Liver (tissue), 9 donors: ENCODE measurements around the gene TMEM175. TPM values are rescaled to one million over a fixed set of nuclear protein-coding genes. Genes with fewer than 3 reads are reported as not detected.

Experiments used
- DNase-seq: peaks from one replicate; pipeline ENCODE4 v3.0.0-alpha.2; 2017; ENCODE audit warnings: low spot score
- H3K27ac ChIP-seq, 2 donors: one replicate each; pipeline ENCODE4 v1.7.0; 2013; ENCODE audit warnings: inconsistent platforms in 2 of 2, low read length in 2 of 2, control low read depth in 1 of 2, low read depth in 1 of 2, mild to moderate bottlenecking in 1 of 2
- H3K27me3 ChIP-seq, 4 donors: one replicate each; pipeline versions ENCODE4 v1.6.1 to v1.7.0; 2013; ENCODE audit warnings: low read length in 3 of 4, inconsistent platforms in 1 of 4, mild to moderate bottlenecking in 1 of 4, moderate library complexity in 1 of 4; ENCODE audit not compliant: control insufficient read depth in 4 of 4, insufficient read depth in 4 of 4
- H3K36me3 ChIP-seq, 4 donors: one replicate each; pipeline versions ENCODE4 v1.6.1 to v1.7.0; 2013; ENCODE audit warnings: low read length in 3 of 4, mild to moderate bottlenecking in 3 of 4, low read depth in 1 of 4, moderate library complexity in 1 of 4; ENCODE audit not compliant: control insufficient read depth in 4 of 4, insufficient read depth in 3 of 4
- H3K4me1 ChIP-seq, 4 donors: one replicate each; pipeline versions ENCODE4 v1.6.1 to v1.7.0; 2013; ENCODE audit warnings: low read length in 3 of 4, mild to moderate bottlenecking in 3 of 4, moderate library complexity in 1 of 4; ENCODE audit not compliant: control insufficient read depth in 4 of 4, insufficient read depth in 4 of 4
- H3K4me3 ChIP-seq, 3 donors: one replicate each; pipeline versions ENCODE4 v1.6.1 to v1.7.0; 2013; ENCODE audit warnings: low read length in 3 of 3, control low read depth in 1 of 3, low read depth in 1 of 3, mild to moderate bottlenecking in 1 of 3
- H3K9ac ChIP-seq, 2 donors: one replicate each; pipeline ENCODE4 v1.7.0; 2013; ENCODE audit warnings: low read length in 2 of 2, mild to moderate bottlenecking in 2 of 2, moderate library complexity in 2 of 2, control low read depth in 1 of 2, low read depth in 1 of 2
- H3K9me3 ChIP-seq, 4 donors: one replicate each; pipeline versions ENCODE4 v1.6.1 to v1.7.0; 2013; ENCODE audit warnings: low read length in 3 of 4; ENCODE audit not compliant: control insufficient read depth in 4 of 4
- EGR1 ChIP-seq, 2 donors: IDR thresholded peaks; 2 replicates each; pipeline ENCODE4 v1.6.1; 2016 to 2018; ENCODE audit warnings: antibody characterized with exemption in 2 of 2, low read depth in 2 of 2
- FOXA1 ChIP-seq: IDR thresholded peaks from 2 replicates; pipeline ENCODE4 v1.6.1; 2016; ENCODE audit warnings: antibody characterized with exemption
- GABPA ChIP-seq, 2 donors: IDR thresholded peaks in 1 of 2; conservative IDR thresholded peaks in 1 of 2; 2 replicates each; pipeline ENCODE4 v1.6.1; 2016; ENCODE audit warnings: antibody characterized with exemption in 2 of 2, mild to moderate bottlenecking in 1 of 2, moderate library complexity in 1 of 2
- HNF4A ChIP-seq, 2 donors: conservative IDR thresholded peaks; 2 replicates each; pipeline ENCODE4 v1.6.1; 2016; ENCODE audit warnings: antibody characterized with exemption in 2 of 2, mild to moderate bottlenecking in 2 of 2
- JUND ChIP-seq, 2 donors: IDR thresholded peaks; 2 replicates each; pipeline ENCODE4 v1.6.1; 2016; ENCODE audit warnings: antibody characterized with exemption in 2 of 2
- NR2F2 ChIP-seq: IDR thresholded peaks from 2 replicates; pipeline ENCODE4 v1.6.1; 2016; ENCODE audit warnings: antibody characterized with exemption
- RAD21 ChIP-seq, 2 donors: IDR thresholded peaks; 2 replicates each; pipeline ENCODE4 v1.6.1; 2016; ENCODE audit warnings: antibody characterized with exemption in 2 of 2, mild to moderate bottlenecking in 2 of 2
- RXRA ChIP-seq, 2 donors: IDR thresholded peaks; 2 replicates each; pipeline ENCODE4 v1.6.1; 2017 to 2018; ENCODE audit warnings: antibody characterized with exemption in 2 of 2, mild to moderate bottlenecking in 1 of 2
- SP1 ChIP-seq: IDR thresholded peaks from 2 replicates; pipeline ENCODE4 v1.6.1; 2018; ENCODE audit warnings: antibody characterized with exemption, mild to moderate bottlenecking
- YY1 ChIP-seq: IDR thresholded peaks from 2 replicates; pipeline ENCODE4 v1.6.1; 2016; ENCODE audit warnings: antibody characterized with exemption, mild to moderate bottlenecking
- WGBS: extraction: QIAGEN DNeasy Blood & Tissue Kit; methylation state at CpG from one replicate; pipeline ENCODE4 v1.1.7; 2013; 5-methylcytosine and 5-hydroxymethylcytosine counted together
- polyA plus RNA-seq, 2 donors: library from polyadenylated mRNA; stranded (reverse) in 1 of 2; unstranded in 1 of 2; fragments of 200-250 nt in 1 of 2; fragments of >200 nt in 1 of 2; fragmentation: Nextera tagmentation in 1 of 2; extraction: Ambion mirVana in 1 of 2; gene quantifications; one replicate each; pipeline versions ENCODE4 v1.2.1 to v1.2.3, GENCODE V29; 2013 to 2015
- total RNA-seq, 2 donors: library from RNA; depleted of rRNA; stranded (reverse); fragments of >200 nt; gene quantifications; one replicate each; pipeline ENCODE4 v1.2.3, GENCODE V29; 2014
- TF ChIP-seq, protein P1 (sequence below): IDR thresholded peaks from 2 replicates; pipeline ENCODE4 v1.6.1; 2016; ENCODE audit warnings: antibody characterized with exemption
- TF ChIP-seq, protein P2 (sequence below): IDR thresholded peaks from 2 replicates; pipeline ENCODE4 v1.6.1; 2016; ENCODE audit warnings: antibody characterized with exemption
- TF ChIP-seq, protein P3 (sequence below): fragments of 150-350 bp; IDR thresholded peaks from 2 replicates; pipeline ENCODE4 v1.5.1; 2017; ENCODE audit warnings: improper control_type of control experiment, low read depth, low read length; ENCODE audit not compliant: missing input control
- TF ChIP-seq, protein P4 (sequence below): IDR thresholded peaks from 2 replicates; pipeline ENCODE4 v1.6.1; 2016; ENCODE audit warnings: antibody characterized with exemption
- donor health status: healthy.
- donor health status: healthy.
- donor health status: healthy.
- donor health status: healthy.
- donor health status: healthy.

Gene TMEM175
- total and polyA plus RNA-seq, 4 donors = 18.6 to 26.3 (median 25.5) TPM

DNA sequence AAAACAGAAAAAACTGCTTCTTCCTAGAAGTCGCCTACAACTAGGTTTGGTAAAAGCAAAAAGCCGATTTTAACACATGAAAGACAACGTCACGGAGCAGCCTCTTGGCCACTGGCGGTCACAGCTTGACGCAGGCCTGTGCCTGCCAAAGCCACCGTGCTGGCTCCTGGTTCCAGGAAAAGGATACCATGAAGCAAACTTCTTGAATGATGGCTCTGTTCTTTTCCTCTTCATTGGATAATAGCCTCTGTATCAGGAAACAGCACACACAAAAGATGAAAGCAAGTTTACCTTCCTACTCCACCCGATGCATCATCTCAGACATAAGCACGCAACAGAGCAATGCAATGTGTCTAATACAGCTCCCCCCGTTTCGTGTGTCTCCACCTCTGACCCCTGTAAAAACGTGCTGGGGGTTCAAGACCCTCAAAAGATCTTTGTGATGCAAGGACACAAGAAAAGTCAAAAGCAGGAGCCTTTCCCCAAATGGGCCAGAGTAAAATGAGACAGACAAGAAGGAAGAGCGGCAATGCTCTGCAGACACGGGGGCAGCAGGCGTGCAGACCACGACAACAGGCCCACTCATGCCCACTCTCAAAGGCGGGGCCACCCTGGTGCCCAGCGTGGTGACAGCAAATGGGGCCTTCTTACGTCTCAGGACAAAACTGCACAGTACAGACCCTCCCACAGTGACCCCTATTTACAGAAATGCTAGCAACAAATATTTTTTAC, 19.5 kb upstream of the TMEM175 start:
- peaks cover 4 to 30% (median 10%) of the 10 kb centered on the region in 4 donors for H3K36me3 ChIP-seq
- H3K4me3 ChIP-seq = no peak overlapping the region
- peaks cover 0 to 6% (median 2%) of the 10 kb centered on the region in 4 donors for H3K4me1 ChIP-seq
- 83% methylated on average over 19 of the region's 19 CpGs for WGBS
- H3K9me3 ChIP-seq = no peaks in the 10 kb centered on the region
- no peak overlapping the region for H3K27ac ChIP-seq
- H3K27me3 ChIP-seq = no peaks in the 10 kb centered on the region
- H3K9ac ChIP-seq = no peak overlapping the region
- no peak for DNase-seq
- TF ChIP-seq GABPA (IDR thresholded peaks at IDR 0.05 in 1 of 2, conservative IDR thresholded peaks at IDR 0.05 in 1 of 2) (no peak), SP1 (no peak), JUND (IDR thresholded peaks at IDR 0.05) (no peak), HNF4A (conservative IDR thresholded peaks at IDR 0.05) (no peak), EGR1 (IDR thresholded peaks at IDR 0.05; ENCODE audit: low read depth in 2 of 2) (no peak), FOXA1 (no peak), RXRA (IDR thresholded peaks at IDR 0.05) (no peak), NR2F2 (no peak), YY1 (no peak)
- TF ChIP-seq, protein P1, sequence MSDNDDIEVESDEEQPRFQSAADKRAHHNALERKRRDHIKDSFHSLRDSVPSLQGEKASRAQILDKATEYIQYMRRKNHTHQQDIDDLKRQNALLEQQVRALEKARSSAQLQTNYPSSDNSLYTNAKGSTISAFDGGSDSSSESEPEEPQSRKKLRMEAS = no peak
- TF ChIP-seq, protein P2, sequence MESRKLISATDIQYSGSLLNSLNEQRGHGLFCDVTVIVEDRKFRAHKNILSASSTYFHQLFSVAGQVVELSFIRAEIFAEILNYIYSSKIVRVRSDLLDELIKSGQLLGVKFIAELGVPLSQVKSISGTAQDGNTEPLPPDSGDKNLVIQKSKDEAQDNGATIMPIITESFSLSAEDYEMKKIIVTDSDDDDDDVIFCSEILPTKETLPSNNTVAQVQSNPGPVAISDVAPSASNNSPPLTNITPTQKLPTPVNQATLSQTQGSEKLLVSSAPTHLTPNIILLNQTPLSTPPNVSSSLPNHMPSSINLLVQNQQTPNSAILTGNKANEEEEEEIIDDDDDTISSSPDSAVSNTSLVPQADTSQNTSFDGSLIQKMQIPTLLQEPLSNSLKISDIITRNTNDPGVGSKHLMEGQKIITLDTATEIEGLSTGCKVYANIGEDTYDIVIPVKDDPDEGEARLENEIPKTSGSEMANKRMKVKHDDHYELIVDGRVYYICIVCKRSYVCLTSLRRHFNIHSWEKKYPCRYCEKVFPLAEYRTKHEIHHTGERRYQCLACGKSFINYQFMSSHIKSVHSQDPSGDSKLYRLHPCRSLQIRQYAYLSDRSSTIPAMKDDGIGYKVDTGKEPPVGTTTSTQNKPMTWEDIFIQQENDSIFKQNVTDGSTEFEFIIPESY = no peak
- TF ChIP-seq, protein P3, sequence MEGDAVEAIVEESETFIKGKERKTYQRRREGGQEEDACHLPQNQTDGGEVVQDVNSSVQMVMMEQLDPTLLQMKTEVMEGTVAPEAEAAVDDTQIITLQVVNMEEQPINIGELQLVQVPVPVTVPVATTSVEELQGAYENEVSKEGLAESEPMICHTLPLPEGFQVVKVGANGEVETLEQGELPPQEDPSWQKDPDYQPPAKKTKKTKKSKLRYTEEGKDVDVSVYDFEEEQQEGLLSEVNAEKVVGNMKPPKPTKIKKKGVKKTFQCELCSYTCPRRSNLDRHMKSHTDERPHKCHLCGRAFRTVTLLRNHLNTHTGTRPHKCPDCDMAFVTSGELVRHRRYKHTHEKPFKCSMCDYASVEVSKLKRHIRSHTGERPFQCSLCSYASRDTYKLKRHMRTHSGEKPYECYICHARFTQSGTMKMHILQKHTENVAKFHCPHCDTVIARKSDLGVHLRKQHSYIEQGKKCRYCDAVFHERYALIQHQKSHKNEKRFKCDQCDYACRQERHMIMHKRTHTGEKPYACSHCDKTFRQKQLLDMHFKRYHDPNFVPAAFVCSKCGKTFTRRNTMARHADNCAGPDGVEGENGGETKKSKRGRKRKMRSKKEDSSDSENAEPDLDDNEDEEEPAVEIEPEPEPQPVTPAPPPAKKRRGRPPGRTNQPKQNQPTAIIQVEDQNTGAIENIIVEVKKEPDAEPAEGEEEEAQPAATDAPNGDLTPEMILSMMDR = no peak
- TF ChIP-seq, protein P4, sequence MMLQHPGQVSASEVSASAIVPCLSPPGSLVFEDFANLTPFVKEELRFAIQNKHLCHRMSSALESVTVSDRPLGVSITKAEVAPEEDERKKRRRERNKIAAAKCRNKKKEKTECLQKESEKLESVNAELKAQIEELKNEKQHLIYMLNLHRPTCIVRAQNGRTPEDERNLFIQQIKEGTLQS = no peak

DNA sequence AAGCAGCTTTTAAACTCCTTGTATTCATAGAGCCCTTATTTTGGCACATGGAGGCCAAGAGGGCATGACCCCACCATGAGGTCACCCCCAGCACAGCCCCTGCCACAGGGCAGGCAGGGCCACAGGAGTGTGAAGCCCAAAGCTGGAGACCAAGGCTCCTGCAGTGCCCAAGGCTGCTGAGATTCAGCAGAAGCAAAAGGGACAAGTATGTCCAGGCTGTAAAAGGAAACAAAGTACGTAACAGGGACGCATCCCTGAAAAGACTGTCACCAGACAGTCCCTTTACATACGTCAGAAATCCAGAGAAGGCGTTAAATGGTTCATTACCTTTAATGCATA, 19.0 kb upstream of the TMEM175 start:
- Histone ChIP-seq H3K4me3 (no peak overlapping the region), H3K36me3 (peaks cover 4 to 30% (median 10%) of the 10 kb centered on the region in 4 donors), H3K9me3 (peaks cover 0 to 3% (median 0%) of the 10 kb centered on the region in 4 donors), H3K9ac (no peak overlapping the region), H3K27ac (no peak overlapping the region), H3K4me1 (peaks cover 0 to 6% (median 2%) of the 10 kb centered on the region in 4 donors), H3K27me3 (no peaks in the 10 kb centered on the region)
- 96% methylated on average over 4 of the region's 4 CpGs for WGBS
- TF ChIP-seq RAD21 (IDR thresholded peaks at IDR 0.05) = no peak
- DNase-seq = no peak

DNA sequence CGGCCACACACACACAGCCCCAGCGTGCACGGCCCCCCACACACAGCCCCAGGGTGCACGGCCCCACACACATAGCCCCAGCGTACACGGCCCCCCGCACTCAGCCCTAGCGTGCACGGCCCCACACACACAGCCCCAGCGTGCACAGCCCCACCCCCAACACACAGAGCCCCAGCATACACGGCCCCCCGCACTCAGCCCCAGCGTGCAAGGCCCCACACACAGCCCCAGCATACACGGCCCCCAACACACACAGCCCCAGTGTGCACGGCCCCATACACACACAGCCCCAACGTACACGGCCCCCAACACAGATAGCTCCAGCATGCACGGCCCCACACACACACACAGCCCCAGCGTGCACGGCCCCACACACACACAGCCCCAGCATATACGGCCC, 17.7 kb upstream of the TMEM175 start:
- Histone ChIP-seq H3K9me3 (peaks cover 0 to 3% (median 0%) of the 10 kb centered on the region in 4 donors), H3K36me3 (peaks cover 4 to 27% (median 10%) of the 10 kb centered on the region in 4 donors), H3K9ac (no peak overlapping the region), H3K27ac (no peak overlapping the region), H3K4me3 (no peak overlapping the region), H3K4me1 (peaks cover 0 to 6% (median 2%) of the 10 kb centered on the region in 4 donors), H3K27me3 (no peaks in the 10 kb centered on the region)
- WGBS = 94% methylated on average over 21 of the region's 21 CpGs
- TF ChIP-seq RAD21 (IDR thresholded peaks at IDR 0.05) (no peak), HNF4A (conservative IDR thresholded peaks at IDR 0.05) (no peak)
- no peak for DNase-seq
